LNCaP clone FGC (cell line): ENCODE data around the gene KIF25.

ENCODE experiments used
- DNase-seq: peaks from one replicate; pipeline ENCODE4 v3.0.0-alpha.2; 2011; ENCODE audit warnings: low read depth
- H3K4me3 ChIP-seq: 2 replicates; pipeline ENCODE4 v1.5.1; 2011; ENCODE audit warnings: mild to moderate bottlenecking, low read depth, low read length, control low read depth
- CTCF ChIP-seq: IDR thresholded peaks from 2 replicates; pipeline ENCODE4 v1.5.1; 2012; ENCODE audit warnings: mild to moderate bottlenecking; ENCODE audit not compliant: control insufficient read depth, insufficient read depth; ENCODE audit errors: extremely low read depth

Gene KIF25

GRCh38 chr6:168053957-168054471 lies 56.5 kb downstream of the KIF25 start:
- DNase-seq, result no peak
- TF ChIP-seq CTCF, result no peak

GRCh38 chr6:168054765-168055560 lies 57.5 kb downstream of the KIF25 start:
- no peak for TF ChIP-seq CTCF
- DNase-seq, result no peak

More at GRCh38 chr6:168053957-168054471, 56.5 kb downstream of the KIF25 start:
- H3K4me3 ChIP-seq, result no peak overlapping the region

DNA sequence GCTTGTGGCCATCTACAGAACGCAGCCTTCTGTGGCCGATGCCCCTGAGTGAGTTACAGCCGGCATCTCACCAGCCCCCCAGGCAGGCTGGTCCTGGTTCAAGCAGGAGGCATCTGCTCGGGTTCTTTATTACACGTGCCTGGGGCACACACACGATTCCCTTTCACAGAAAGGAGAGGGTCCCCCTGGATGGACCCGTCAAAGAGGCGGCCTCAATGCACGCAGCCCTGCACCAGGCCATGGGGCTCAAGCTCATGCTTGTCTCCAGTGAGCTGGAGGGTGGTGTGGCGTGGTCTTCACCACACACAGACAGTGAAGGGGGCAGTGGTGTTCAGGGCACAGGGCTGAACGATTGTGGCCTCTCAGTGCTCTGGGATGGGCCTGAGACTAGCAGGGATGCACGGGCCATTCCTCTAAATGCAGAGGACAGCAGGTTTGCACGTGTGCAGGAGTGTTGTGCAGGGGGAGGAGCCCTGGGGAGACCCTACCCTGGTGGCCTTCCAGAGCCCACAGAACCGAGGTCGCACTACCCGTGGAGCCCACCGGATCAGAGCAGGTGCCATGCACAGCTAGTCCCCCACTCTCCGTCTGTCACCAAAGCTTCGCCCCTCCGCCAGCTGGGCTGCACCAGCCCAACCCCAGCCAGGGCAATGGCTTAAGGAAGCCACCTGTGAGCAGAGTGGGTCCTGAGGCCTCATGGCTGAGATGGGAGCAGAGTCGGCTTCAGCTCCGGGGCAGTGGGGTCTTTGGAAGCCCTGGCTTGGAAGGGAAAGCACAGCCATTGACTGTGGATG lies 58.4 kb downstream of the KIF25 start:
- H3K4me3 ChIP-seq, result no peak overlapping the region
- no peak for DNase-seq
- TF ChIP-seq CTCF, result no peak

More at GRCh38 chr6:168054765-168055560, 57.5 kb downstream of the KIF25 start:
- no peak overlapping the region for H3K4me3 ChIP-seq

DNA sequence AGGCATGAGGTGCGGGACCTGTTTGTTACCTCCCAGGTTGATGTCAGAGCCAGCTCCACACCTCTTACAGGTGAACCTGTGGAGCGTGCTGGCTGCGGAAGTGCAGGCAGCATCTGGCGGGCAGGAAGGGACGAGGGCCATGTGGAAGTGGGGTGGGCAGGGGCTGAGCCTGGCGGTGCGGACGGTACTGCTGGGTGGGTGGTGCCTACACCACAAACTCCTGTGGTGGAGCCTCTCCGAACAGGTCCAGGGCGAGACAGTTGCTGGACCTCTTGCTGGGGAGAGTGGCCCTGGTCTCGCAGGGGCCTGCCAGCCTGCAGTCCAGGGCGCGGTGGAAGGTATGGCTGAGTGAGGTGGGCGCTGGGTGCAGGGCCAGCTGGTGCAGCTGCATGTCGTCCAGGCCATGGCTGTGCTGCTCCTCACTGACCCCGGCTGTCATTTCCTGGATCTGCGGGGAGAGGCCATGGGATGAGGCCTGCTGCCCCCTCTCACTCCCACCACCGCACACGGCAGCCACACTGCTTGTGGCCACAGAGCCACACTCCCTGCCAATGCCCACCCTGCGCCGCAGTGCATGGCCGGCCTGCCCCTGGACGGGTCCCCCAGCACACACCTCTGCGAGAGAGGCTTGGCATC lies 59.5 kb downstream of the KIF25 start:
- no peak overlapping the region for H3K4me3 ChIP-seq
- TF ChIP-seq CTCF, result no peak
- no peak for DNase-seq

DNA sequence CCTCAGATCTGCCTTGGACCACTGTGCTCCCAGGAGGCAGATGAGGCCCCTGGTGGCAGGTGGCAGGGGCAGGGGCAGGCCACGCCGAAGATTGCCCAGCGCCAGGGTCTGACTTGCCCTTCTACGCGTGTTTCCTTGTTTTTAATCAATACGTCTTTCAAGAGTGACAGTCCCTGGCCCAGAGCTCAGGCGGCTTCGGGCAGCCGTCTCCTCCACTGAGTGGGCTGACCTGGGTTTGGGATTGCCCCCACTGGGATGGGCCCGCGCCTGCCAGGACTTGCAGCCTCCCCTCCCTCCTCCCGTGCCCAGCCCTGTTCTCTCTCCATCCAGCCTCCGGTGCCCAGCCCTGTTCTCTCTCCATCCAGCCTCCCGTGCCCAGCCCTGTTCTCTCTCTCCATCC lies 60.4 kb downstream of the KIF25 start:
- TF ChIP-seq CTCF, result no peak
- DNase-seq, result no peak
- H3K4me3 ChIP-seq, result no peak overlapping the region

DNA sequence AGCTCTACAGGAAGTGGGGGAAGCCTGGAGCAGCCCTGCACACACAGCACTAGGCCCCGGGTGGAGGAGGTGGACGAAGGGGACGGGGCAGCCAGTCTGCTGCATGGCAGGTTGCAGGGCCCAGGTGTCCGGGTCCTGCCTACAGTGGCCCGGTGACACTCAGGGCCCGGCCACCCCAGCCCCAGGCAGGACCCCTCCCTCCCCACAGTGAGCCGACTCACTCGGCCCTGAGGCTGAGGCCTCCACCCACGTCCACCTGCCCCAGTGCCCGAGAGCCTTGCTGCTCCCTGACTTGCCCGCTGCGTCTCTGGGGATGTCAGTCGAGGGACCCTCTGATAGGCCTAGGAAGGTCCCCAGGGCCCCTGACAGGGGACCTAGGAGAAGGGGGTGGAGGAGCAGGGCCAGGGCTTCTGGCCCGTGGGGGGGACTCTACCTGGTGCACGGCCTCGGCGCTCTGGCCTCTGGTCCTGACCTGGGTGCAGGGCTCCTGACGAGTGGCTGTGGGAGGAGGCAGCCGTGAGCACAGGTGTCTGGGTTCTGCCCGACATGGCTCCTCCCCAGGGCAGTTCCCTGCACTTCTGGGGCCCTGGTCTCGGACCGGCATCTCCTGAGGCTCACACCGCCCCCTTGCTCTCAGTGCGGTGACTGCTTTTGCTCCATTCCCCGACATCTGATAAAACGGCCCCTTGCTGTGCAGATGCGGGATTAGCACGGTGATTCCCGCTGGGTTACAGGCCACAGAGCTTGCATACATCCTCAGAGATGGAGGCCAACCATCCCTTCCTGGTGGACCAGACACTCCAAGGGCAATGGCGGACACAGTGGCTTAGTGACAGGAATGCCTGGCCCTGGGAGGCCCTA lies 61.5 kb downstream of the KIF25 start:
- H3K4me3 ChIP-seq, result no peak overlapping the region
- TF ChIP-seq CTCF, result no peak
- DNase-seq, result no peak
